ENCODE measurements around the gene RTN4RL2.
A peak's percentile ranks its signal among the peaks of the same experiment; 100 is the strongest.

The RTN4RL2 gene

GRCh38 chr11:57485217-57485990 is 25.1 kb downstream of the RTN4RL2 start:
- Histone ChIP-seq H3K36me3 (ENCODE audit: insufficient read depth, low read depth, low read length) (peaks cover 26% of the 10 kb centered on the region), H3K9ac (ENCODE audit: low read depth, low read length) (no peak overlapping the region), H3K27me3 (ENCODE audit: insufficient read depth, low read length) (peaks cover 40% of the 10 kb centered on the region), H3K4me3 (ENCODE audit: low read length) (no peak overlapping the region), H3K9me3 (ENCODE audit: insufficient read depth, low read depth, low read length) (no peaks in the 10 kb centered on the region), H3K4me1 (ENCODE audit: insufficient read depth, low read length) (peaks cover 4% of the 10 kb centered on the region; the same call in 1 of the 2 replicates), H3K27ac (ENCODE audit: low read length) (no peak overlapping the region)

- Histone ChIP-seq H3K36me3 (ENCODE audit: insufficient read depth, low read depth, low read length) (peaks cover 38% of the 10 kb centered on the region), H3K4me1 (ENCODE audit: insufficient read depth, low read length) (no peaks in the 10 kb centered on the region; the same call in 1 of the 2 replicates), H3K27ac (ENCODE audit: low read length) (no peak overlapping the region)
Observed at GRCh38 chr11:57487021-57487778, 26.9 kb downstream of the RTN4RL2 start.

GRCh38 chr11:57487920-57488659 is 27.8 kb downstream of the RTN4RL2 start:
- no peaks in the 10 kb centered on the region; the same call in 1 of the 2 replicates for H3K4me1 ChIP-seq (ENCODE audit: insufficient read depth, low read length)
- H3K27ac ChIP-seq (ENCODE audit: low read length): no peak overlapping the region
- H3K27me3 ChIP-seq (ENCODE audit: insufficient read depth, low read length): peaks cover 13% of the 10 kb centered on the region
- no peak overlapping the region for H3K4me3 ChIP-seq (ENCODE audit: low read length)
- H3K36me3 ChIP-seq (ENCODE audit: insufficient read depth, low read depth, low read length): peaks cover 38% of the 10 kb centered on the region
- no peak overlapping the region for H3K9ac ChIP-seq (ENCODE audit: low read depth, low read length)
- H3K9me3 ChIP-seq (ENCODE audit: insufficient read depth, low read depth, low read length): no peaks in the 10 kb centered on the region

More at GRCh38 chr11:57487021-57487778, 26.9 kb downstream of the RTN4RL2 start:
- no peak overlapping the region for H3K9ac ChIP-seq (ENCODE audit: low read depth, low read length)
- H3K4me3 ChIP-seq (ENCODE audit: low read length): no peak overlapping the region
- H3K9me3 ChIP-seq (ENCODE audit: insufficient read depth, low read depth, low read length): no peaks in the 10 kb centered on the region
- H3K27me3 ChIP-seq (ENCODE audit: insufficient read depth, low read length): peaks cover 22% of the 10 kb centered on the region

- H3K4me3 ChIP-seq (ENCODE audit: low read length): no peak overlapping the region
- no peak overlapping the region for H3K9ac ChIP-seq (ENCODE audit: low read depth, low read length)
- H3K27ac ChIP-seq (ENCODE audit: low read length): no peak overlapping the region
- peaks cover 35% of the 10 kb centered on the region for H3K36me3 ChIP-seq (ENCODE audit: insufficient read depth, low read depth, low read length)
- no peaks in the 10 kb centered on the region for H3K9me3 ChIP-seq (ENCODE audit: insufficient read depth, low read depth, low read length)
- H3K27me3 ChIP-seq (ENCODE audit: insufficient read depth, low read length): no peaks in the 10 kb centered on the region
- no peaks in the 10 kb centered on the region for H3K4me1 ChIP-seq (ENCODE audit: insufficient read depth, low read length)
Observed at GRCh38 chr11:57490456-57491248, 30.3 kb downstream of the RTN4RL2 start.

- Histone ChIP-seq H3K4me3 (ENCODE audit: low read length) (no peak overlapping the region), H3K36me3 (ENCODE audit: insufficient read depth, low read depth, low read length) (peaks cover 31% of the 10 kb centered on the region; the same call in 1 of the 2 replicates), H3K9me3 (ENCODE audit: insufficient read depth, low read depth, low read length) (no peaks in the 10 kb centered on the region), H3K27ac (ENCODE audit: low read length) (no peak overlapping the region), H3K4me1 (ENCODE audit: insufficient read depth, low read length) (no peaks in the 10 kb centered on the region), H3K9ac (ENCODE audit: low read depth, low read length) (no peak overlapping the region), H3K27me3 (ENCODE audit: insufficient read depth, low read length) (no peaks in the 10 kb centered on the region)
Observed at GRCh38 chr11:57491371-57492061, 31.2 kb downstream of the RTN4RL2 start.

- H3K9ac ChIP-seq (ENCODE audit: low read depth, low read length): peak overlapping the region; percentile 68
- H3K9me3 ChIP-seq (ENCODE audit: insufficient read depth, low read depth, low read length): no peaks in the 10 kb centered on the region
- H3K4me3 ChIP-seq (ENCODE audit: low read length): no peak overlapping the region
- H3K27ac ChIP-seq (ENCODE audit: low read length): peak overlapping the region; percentile 68
- no peaks in the 10 kb centered on the region for H3K27me3 ChIP-seq (ENCODE audit: insufficient read depth, low read length)
- H3K4me1 ChIP-seq (ENCODE audit: insufficient read depth, low read length): no peaks in the 10 kb centered on the region
- H3K36me3 ChIP-seq (ENCODE audit: insufficient read depth, low read depth, low read length): peaks cover 34% of the 10 kb centered on the region; the same call in 1 of the 2 replicates
Observed at GRCh38 chr11:57493507-57494503, 33.5 kb downstream of the RTN4RL2 start.

GRCh38 chr11:57496109-57496820 is 35.9 kb downstream of the RTN4RL2 start:
- H3K4me3 ChIP-seq (ENCODE audit: low read length): no peak overlapping the region
- H3K9ac ChIP-seq (ENCODE audit: low read depth, low read length): no peak overlapping the region
- H3K27ac ChIP-seq (ENCODE audit: low read length): no peak overlapping the region
- no peaks in the 10 kb centered on the region for H3K27me3 ChIP-seq (ENCODE audit: insufficient read depth, low read length)
- H3K9me3 ChIP-seq (ENCODE audit: insufficient read depth, low read depth, low read length): no peaks in the 10 kb centered on the region
- peaks cover 12% of the 10 kb centered on the region; the same call in 1 of the 2 replicates for H3K4me1 ChIP-seq (ENCODE audit: insufficient read depth, low read length)
- peaks cover 20% of the 10 kb centered on the region for H3K36me3 ChIP-seq (ENCODE audit: insufficient read depth, low read depth, low read length)

GRCh38 chr11:57497303-57498247 is 37.2 kb downstream of the RTN4RL2 start:
- Histone ChIP-seq H3K9ac (ENCODE audit: low read depth, low read length) (no peak overlapping the region), H3K4me1 (ENCODE audit: insufficient read depth, low read length) (peaks cover 12% of the 10 kb centered on the region; the same call in 1 of the 2 replicates), H3K27me3 (ENCODE audit: insufficient read depth, low read length) (no peaks in the 10 kb centered on the region), H3K36me3 (ENCODE audit: insufficient read depth, low read depth, low read length) (peaks cover 18% of the 10 kb centered on the region), H3K27ac (ENCODE audit: low read length) (no peak overlapping the region), H3K9me3 (ENCODE audit: insufficient read depth, low read depth, low read length) (no peaks in the 10 kb centered on the region), H3K4me3 (ENCODE audit: low read length) (no peak overlapping the region)

GRCh38 chr11:57498540-57498939 is 38.2 kb downstream of the RTN4RL2 start:
- peaks cover 12% of the 10 kb centered on the region; the same call in 1 of the 2 replicates for H3K4me1 ChIP-seq (ENCODE audit: insufficient read depth, low read length)
- no peak overlapping the region for H3K4me3 ChIP-seq (ENCODE audit: low read length)
- no peaks in the 10 kb centered on the region for H3K9me3 ChIP-seq (ENCODE audit: insufficient read depth, low read depth, low read length)
- no peaks in the 10 kb centered on the region for H3K27me3 ChIP-seq (ENCODE audit: insufficient read depth, low read length)
- peaks cover 18% of the 10 kb centered on the region for H3K36me3 ChIP-seq (ENCODE audit: insufficient read depth, low read depth, low read length)
- H3K9ac ChIP-seq (ENCODE audit: low read depth, low read length): no peak overlapping the region
- H3K27ac ChIP-seq (ENCODE audit: low read length): no peak overlapping the region
